GM21360 (cell line): ENCODE measurements around the gene HOXB4.
"Not testable (repeated sequence)": the region's sequence is repeated elsewhere in the genome, so short reads cannot be mapped to it uniquely, and the experiment has no call there.

Experiments used
- ATAC-seq: cut with Tn5 transposase; IDR thresholded peaks from one replicate; pipeline ENCODE4 v1.9.1; 2021; ENCODE audit warnings: mild to moderate bottlenecking, moderate library complexity; ENCODE audit not compliant: unreplicated experiment

The HOXB4 gene

DNA sequence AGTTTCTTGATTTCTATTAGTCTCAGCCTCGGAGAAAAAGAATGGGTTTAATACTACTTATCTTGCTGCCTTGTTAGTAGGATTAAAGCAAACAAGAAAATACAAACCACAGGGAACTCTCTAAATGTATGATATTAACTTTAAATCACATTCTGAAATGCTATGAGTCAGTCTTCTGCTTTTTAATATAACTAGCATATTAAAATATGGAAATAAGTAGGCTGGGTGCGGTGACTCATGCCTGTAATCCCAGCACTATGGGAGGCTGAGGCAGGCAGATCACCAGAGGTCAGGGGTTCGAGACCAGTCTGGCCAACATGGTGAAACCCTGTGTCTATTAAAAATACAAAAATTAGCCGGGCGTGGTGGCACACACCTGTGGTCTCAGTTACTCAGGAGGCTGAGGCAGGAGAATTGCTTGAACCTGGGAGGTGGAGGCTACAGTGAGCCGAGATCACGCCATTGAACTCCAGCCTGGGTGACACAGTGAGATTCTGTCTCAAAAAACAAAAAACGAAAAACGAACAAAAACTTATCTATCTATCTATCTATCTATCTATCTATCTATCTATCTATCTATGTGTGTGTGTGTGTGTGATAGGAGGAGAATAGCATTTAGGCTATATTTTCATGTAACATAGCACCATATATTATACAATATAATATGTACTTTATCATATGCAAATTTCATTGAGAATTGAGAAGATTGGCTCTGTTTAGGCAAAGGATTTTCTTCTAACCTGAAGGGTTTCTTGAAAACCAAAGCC is 42.2 kb downstream of the HOXB4 start:
- ATAC-seq: not testable (repeated sequence)

DNA sequence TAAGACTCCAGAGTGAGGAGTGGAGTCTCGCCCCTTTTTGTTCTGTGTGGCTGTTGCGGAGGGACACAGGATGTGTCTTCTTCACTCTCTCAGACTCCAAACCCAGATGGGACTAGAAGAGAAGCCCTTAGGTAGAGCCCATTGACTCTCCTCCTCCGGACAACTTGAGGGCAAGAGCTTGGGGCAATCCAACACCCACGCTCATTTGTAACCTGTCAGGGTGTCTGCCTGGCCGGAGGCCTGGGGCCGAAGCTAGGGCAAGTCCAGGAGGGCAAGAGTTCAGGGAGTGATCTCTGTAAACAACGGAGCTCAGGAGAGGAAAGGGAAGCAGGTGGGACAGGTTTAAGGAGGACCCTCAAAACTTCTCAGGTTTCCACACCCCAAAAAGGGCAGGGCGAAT is 45.9 kb downstream of the HOXB4 start:
- no peak for ATAC-seq

DNA sequence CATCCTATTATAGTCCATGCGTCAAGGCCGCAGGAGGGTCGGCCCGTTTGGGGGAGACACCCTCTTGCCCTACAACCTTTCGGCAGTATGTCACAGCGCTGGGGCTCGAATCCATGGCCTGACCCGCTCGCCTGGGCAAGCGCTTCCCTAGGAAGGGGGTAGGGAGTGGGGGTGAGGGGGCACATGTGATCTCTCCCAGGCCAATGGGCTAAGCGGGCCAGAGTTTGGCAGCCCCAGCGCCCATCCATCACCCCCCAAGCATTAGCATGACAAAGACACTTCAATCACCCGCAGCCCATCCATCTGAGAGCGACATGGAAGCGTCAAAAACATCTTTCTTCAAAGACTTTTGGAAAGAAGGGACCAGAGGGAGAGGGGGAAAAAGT is 47.3 kb downstream of the HOXB4 start, which contains the start of gene HOXB1:
Gene HOXB1 (minus strand): TSS at position 125 of the 386 bp plus-strand sequence. CDS start 107 bp downstream, at position 18.
- ATAC-seq: no peak

DNA sequence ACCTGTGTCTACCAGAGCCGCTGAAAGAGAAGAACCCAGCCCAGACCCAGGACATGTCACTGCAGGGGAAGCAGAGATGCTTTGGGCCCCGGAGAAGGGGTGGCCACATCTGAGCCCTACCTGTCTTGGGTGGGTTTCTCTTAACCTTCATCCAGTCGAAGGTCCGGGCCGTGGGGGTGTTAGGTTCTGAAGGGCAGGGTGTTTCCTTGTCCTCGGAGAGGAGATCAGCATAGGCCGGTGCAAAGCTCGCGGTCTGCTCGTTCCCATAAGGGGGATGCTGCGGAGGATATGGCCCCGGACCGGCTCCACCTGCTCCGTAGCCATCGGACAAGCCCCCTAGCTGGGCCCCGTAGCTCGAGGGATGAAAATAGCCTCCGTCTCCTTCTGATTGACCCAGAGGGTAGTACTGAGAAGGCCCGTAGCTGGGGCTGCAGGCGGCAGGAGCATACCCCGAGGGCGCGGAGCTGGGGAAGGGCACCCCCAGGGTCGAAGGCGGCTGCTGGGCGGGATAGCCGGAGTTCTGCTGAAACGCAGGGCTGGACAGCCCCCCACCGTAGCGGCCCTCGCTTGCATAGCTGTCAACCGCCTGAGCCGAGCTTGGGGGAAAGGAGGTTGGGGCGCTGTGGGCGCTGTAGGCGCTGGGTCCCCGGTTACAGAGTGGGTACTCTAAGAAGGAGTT is 47.8 kb downstream of the HOXB4 start:
- ATAC-seq: no peak

DNA sequence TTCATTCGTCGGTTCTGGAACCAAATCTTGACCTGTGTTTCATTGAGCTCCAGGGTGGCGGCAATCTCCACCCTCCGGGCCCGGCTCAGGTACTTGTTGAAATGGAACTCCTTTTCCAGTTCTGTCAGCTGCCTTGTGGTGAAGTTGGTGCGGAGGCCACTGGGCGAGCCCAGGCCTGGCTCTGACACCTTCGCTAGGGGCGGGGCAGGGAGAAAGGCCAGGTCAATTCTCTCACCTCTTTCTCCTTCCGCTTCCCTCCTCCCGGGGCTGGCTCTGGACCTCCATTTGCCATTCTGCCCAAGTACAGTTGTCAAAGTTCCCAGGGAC is 48.5 kb downstream of the HOXB4 start:
- no peak for ATAC-seq

DNA sequence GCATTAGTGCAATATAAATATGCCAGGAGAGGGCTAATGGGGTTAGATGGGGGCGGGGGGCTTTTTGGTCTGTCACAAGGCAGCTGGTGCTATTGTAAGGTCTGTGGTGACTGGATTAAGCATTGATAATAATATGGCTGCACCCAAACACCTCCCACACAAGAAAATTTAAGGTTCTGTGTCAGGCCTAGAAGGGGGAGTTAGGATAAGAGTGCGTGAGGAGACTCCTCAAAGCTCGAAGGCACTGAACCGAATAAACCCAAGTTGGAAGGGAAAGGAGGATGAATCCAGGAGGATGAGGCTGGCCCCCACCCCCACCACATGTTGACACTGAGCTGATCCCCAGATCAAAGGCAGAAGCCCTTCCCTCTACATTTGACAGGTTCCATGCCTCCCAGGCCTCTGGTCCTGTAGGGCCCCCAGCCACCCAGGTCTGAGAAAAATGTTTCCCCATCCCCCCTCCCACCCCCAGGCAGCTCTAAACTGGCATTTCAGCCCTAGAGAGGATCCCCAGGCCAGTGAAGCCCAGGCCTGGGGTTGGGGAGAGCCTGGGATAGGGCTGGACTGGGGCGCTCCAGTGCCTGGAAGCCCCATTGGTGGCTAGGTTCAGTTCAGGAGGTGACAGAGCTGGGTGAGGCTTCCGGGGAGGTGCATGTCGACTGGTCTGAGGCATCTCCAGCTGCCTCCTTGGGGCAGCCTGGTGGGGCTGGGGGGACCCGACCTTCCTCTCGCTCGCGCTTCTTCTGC is 49.0 kb downstream of the HOXB4 start:
- no peak for ATAC-seq

DNA sequence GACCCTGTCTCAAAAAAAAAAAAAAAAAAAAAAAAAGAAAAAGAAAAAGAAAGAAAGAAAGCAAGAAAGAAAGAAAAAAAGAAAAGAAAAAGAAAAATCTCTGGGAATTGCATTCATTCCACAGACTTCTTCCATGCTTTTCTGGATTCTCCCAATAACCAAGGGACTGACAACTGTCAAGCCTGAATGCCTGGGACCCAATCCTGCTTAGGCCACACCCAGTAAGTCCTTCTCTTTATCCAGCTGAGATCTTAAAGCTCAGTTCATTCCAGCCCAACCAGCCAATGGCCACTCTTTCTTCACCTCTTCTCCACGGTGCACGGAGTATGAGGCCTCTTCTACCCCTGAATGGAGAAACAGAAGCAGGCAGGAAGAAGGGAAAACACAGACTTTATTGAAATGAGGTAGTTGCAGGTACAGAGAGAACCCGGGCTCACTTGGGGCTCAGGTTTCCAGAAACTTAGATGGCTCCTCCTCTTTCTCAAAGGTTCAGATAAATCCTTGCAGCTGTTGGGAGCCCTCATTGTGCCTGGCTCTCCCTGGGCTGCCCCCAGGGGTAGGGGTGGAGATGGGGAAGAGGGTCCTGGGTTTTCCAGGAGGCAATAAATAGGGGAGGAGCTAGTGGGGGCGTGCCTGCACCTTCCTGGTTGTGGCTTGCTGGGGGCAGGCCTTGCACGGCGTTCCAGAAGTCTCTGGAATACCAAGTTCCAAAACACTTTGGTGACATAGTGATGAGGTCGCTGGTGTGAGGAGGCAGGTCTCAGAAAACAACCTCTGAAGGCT is 49.8 kb downstream of the HOXB4 start:
- no peak for ATAC-seq

DNA sequence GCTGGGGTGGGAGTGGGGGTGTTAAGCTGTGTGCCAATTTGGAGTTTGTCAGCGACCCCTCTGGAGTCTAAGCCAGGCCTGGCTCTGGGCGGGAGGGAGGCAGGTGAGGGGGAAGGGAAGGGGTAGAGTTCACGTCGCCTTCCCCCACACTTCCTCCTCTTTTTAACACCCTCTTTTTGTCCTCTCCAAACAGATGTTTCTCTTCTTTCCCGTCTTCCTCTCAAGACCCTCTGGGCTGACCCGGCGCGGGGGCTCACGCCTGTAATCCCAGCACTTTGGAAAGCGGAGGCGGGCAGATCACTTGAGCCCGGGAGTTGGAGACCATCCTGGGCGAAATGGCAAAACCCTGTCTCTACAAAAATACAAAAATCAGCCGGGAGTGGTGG is 50.6 kb downstream of the HOXB4 start:
- no peak for ATAC-seq

DNA sequence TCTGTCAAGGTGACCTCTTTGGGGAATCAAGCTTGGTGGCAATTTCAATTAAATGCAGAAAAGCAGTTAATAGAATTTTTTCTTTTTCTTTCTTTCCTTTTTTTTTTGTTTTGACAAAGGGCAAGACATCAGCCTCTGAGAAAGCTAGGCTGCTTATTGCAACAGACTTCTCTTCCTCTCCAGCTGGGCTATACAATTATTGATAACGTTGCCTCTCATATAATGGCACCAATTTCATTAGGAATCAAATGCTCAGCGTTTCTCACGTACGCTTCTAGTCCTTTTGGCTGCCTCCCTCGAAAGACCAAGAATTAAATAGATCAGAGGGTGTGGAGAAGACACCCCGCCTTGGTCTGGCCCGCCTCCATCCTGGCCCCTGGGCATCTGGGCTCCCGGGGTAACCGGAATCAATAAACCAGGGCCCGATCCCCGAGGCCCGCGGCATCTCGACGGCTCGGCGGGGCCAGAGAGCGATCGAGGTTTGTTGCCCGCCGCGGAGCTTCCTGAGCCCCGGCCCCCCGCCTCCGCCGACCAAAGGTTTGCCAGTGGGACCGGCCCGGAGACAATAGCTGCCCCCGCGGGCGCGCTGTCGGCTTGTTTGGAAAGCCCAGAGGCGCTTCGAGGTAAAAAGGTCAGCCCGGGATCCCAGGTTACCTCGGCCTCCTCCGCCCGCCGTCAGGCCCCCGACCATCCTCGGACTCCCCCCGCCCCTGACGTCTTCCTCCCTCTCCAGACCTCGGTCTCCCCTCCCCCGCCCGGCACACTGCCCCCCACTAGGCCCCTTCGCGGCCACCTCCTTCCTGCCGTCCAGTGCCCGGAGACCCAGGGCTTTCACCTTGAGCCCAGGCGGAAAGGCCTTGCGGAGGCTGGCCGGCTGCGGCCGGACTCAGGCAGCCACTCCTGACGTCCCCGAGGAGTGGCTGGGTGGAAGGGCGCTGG is 51.3 kb downstream of the HOXB4 start:
- ATAC-seq: no peak
